Liver (tissue), 9 donors: ENCODE measurements around the gene NANOS1. TPM values are rescaled to one million over a fixed set of nuclear protein-coding genes. Genes with fewer than 3 reads are reported as not detected.

ENCODE experiments used
- DNase-seq: peaks from one replicate; pipeline ENCODE4 v3.0.0-alpha.2; 2017; ENCODE audit warnings: low spot score
- H3K27ac ChIP-seq, 2 donors: one replicate each; pipeline ENCODE4 v1.7.0; 2013; ENCODE audit warnings: inconsistent platforms in 2 of 2, low read length in 2 of 2, control low read depth in 1 of 2, low read depth in 1 of 2, mild to moderate bottlenecking in 1 of 2
- H3K27me3 ChIP-seq, 4 donors: one replicate each; pipeline versions ENCODE4 v1.6.1 to v1.7.0; 2013; ENCODE audit warnings: low read length in 3 of 4, inconsistent platforms in 1 of 4, mild to moderate bottlenecking in 1 of 4, moderate library complexity in 1 of 4; ENCODE audit not compliant: control insufficient read depth in 4 of 4, insufficient read depth in 4 of 4
- H3K36me3 ChIP-seq, 4 donors: one replicate each; pipeline versions ENCODE4 v1.6.1 to v1.7.0; 2013; ENCODE audit warnings: low read length in 3 of 4, mild to moderate bottlenecking in 3 of 4, low read depth in 1 of 4, moderate library complexity in 1 of 4; ENCODE audit not compliant: control insufficient read depth in 4 of 4, insufficient read depth in 3 of 4
- H3K4me1 ChIP-seq, 4 donors: one replicate each; pipeline versions ENCODE4 v1.6.1 to v1.7.0; 2013; ENCODE audit warnings: low read length in 3 of 4, mild to moderate bottlenecking in 3 of 4, moderate library complexity in 1 of 4; ENCODE audit not compliant: control insufficient read depth in 4 of 4, insufficient read depth in 4 of 4
- H3K4me3 ChIP-seq, 3 donors: one replicate each; pipeline versions ENCODE4 v1.6.1 to v1.7.0; 2013; ENCODE audit warnings: low read length in 3 of 3, control low read depth in 1 of 3, low read depth in 1 of 3, mild to moderate bottlenecking in 1 of 3
- H3K9ac ChIP-seq, 2 donors: one replicate each; pipeline ENCODE4 v1.7.0; 2013; ENCODE audit warnings: low read length in 2 of 2, mild to moderate bottlenecking in 2 of 2, moderate library complexity in 2 of 2, control low read depth in 1 of 2, low read depth in 1 of 2
- H3K9me3 ChIP-seq, 4 donors: one replicate each; pipeline versions ENCODE4 v1.6.1 to v1.7.0; 2013; ENCODE audit warnings: low read length in 3 of 4; ENCODE audit not compliant: control insufficient read depth in 4 of 4
- FOXA1 ChIP-seq: IDR thresholded peaks from 2 replicates; pipeline ENCODE4 v1.6.1; 2016; ENCODE audit warnings: antibody characterized with exemption
- FOXA2 ChIP-seq: IDR thresholded peaks from 2 replicates; pipeline ENCODE4 v1.6.1; 2016; ENCODE audit warnings: antibody characterized with exemption
- HNF4A ChIP-seq, 2 donors: conservative IDR thresholded peaks; 2 replicates each; pipeline ENCODE4 v1.6.1; 2016; ENCODE audit warnings: antibody characterized with exemption in 2 of 2, mild to moderate bottlenecking in 2 of 2
- HNF4G ChIP-seq: IDR thresholded peaks from 2 replicates; pipeline ENCODE4 v1.6.1; 2016; ENCODE audit warnings: antibody characterized with exemption
- JUND ChIP-seq, 2 donors: IDR thresholded peaks; 2 replicates each; pipeline ENCODE4 v1.6.1; 2016; ENCODE audit warnings: antibody characterized with exemption in 2 of 2
- MAX ChIP-seq: IDR thresholded peaks from 2 replicates; pipeline ENCODE4 v1.6.1; 2016; ENCODE audit warnings: antibody characterized with exemption
- RAD21 ChIP-seq, 2 donors: IDR thresholded peaks; 2 replicates each; pipeline ENCODE4 v1.6.1; 2016; ENCODE audit warnings: antibody characterized with exemption in 2 of 2, mild to moderate bottlenecking in 2 of 2
- RXRA ChIP-seq, 2 donors: IDR thresholded peaks; 2 replicates each; pipeline ENCODE4 v1.6.1; 2017 to 2018; ENCODE audit warnings: antibody characterized with exemption in 2 of 2, mild to moderate bottlenecking in 1 of 2
- SP1 ChIP-seq: IDR thresholded peaks from 2 replicates; pipeline ENCODE4 v1.6.1; 2018; ENCODE audit warnings: antibody characterized with exemption, mild to moderate bottlenecking
- ZBTB33 ChIP-seq: IDR thresholded peaks from 2 replicates; pipeline ENCODE4 v1.6.1; 2016; ENCODE audit warnings: antibody characterized with exemption
- WGBS: extraction: QIAGEN DNeasy Blood & Tissue Kit; methylation state at CpG from one replicate; pipeline ENCODE4 v1.1.7; 2013; 5-methylcytosine and 5-hydroxymethylcytosine counted together
- polyA plus RNA-seq, 2 donors: library from polyadenylated mRNA; stranded (reverse) in 1 of 2; unstranded in 1 of 2; fragments of 200-250 nt in 1 of 2; fragments of >200 nt in 1 of 2; fragmentation: Nextera tagmentation in 1 of 2; extraction: Ambion mirVana in 1 of 2; gene quantifications; one replicate each; pipeline versions ENCODE4 v1.2.1 to v1.2.3, GENCODE V29; 2013 to 2015
- total RNA-seq, 2 donors: library from RNA; depleted of rRNA; stranded (reverse); fragments of >200 nt; gene quantifications; one replicate each; pipeline ENCODE4 v1.2.3, GENCODE V29; 2014
- TF ChIP-seq, protein P1 (sequence below): IDR thresholded peaks from 2 replicates; pipeline ENCODE4 v1.6.1; 2016; ENCODE audit warnings: antibody characterized with exemption
- TF ChIP-seq, protein P2 (sequence below): IDR thresholded peaks from 2 replicates; pipeline ENCODE4 v1.6.1; 2016; ENCODE audit warnings: antibody characterized with exemption, mild to moderate bottlenecking
- donor health status: healthy.
- donor health status: healthy.
- donor health status: healthy.
- donor health status: healthy.
- donor health status: healthy.

Gene NANOS1
- total and polyA plus RNA-seq, 4 donors: 0.07 to 1.1 (median 0.10) TPM

DNA sequence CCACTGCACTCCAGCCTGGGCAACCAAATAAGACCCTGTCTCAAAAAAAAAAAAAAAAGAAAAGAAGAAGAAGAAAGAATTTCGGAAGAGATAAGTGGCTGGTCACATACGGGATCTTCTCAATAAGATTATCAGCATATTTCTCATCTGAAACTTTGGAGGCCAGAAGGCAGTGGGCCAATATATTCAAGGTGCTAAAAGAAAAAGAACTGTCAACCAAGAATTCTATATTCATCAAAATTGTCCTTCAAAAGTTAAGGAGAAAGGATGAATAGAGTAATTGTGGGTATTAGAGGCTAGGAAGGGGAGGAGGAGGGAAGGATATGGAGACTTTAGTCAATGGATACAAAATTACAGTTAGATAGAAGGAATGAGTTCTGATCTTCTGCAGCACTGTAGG lies 43.9 kb upstream of the NANOS1 start:
- H3K36me3 ChIP-seq: no peaks in the 10 kb centered on the region
- peaks cover 0 to 8% (median 3%) of the 10 kb centered on the region in 4 donors for H3K9me3 ChIP-seq
- DNase-seq: no peak
- H3K4me1 ChIP-seq: no peaks in the 10 kb centered on the region
- TF ChIP-seq HNF4A (conservative IDR thresholded peaks at IDR 0.05): no peak
- no peak overlapping the region for H3K9ac ChIP-seq
- 92% methylated on average over 2 of the region's 2 CpGs for WGBS
- H3K27me3 ChIP-seq: no peaks in the 10 kb centered on the region
- no peak overlapping the region for H3K4me3 ChIP-seq
- no peak overlapping the region for H3K27ac ChIP-seq

DNA sequence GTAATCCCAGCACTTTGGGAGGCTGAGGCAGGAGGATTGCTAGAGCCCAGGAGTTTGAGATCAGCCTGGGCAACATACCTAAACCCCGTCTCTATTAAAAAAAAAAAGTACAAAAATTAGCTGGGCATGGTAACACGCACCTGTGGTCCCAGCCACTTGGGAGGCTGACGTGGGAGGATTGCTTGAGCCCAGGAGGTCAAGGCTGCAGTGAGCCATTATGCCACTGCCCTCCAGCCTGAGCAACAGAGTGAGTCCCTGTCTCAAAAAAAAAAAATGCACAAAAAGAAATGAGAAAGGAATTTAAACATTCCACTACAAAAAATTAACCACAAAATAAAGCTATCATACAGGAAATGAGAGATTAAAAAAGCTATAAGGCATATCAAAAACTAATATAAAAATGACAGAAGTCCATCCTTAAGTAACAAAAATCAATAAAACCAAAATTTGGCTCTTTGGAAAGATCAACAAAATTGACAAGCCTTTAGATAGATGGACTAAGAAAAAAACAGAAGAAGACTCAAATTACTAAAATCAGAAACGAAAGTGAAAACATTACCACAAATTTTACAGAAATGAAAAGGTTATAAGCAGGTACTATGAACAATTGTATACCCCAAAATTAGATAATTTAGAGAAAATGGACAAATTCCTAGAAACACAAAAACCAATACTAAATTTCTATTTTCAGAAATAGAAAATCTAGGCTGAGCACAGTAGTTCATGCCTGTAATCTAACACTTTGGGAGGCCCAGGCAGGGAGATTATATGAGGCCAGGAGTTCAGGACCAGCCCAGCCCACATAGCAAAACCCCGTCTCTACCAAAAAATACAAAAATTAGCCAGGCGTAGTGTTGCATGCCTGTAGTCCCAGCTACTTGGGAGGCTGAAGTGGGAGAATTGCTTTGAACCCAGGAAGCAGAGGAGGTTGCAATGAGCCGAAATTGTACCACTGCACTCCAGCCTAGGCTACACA lies 42.4 kb upstream of the NANOS1 start:
- no peaks in the 10 kb centered on the region for H3K27me3 ChIP-seq
- TF ChIP-seq, protein P1, sequence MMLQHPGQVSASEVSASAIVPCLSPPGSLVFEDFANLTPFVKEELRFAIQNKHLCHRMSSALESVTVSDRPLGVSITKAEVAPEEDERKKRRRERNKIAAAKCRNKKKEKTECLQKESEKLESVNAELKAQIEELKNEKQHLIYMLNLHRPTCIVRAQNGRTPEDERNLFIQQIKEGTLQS: no peak
- TF ChIP-seq HNF4G (no peak), JUND (IDR thresholded peaks at IDR 0.05) (no peak), FOXA2 (no peak)
- TF ChIP-seq, protein P2, sequence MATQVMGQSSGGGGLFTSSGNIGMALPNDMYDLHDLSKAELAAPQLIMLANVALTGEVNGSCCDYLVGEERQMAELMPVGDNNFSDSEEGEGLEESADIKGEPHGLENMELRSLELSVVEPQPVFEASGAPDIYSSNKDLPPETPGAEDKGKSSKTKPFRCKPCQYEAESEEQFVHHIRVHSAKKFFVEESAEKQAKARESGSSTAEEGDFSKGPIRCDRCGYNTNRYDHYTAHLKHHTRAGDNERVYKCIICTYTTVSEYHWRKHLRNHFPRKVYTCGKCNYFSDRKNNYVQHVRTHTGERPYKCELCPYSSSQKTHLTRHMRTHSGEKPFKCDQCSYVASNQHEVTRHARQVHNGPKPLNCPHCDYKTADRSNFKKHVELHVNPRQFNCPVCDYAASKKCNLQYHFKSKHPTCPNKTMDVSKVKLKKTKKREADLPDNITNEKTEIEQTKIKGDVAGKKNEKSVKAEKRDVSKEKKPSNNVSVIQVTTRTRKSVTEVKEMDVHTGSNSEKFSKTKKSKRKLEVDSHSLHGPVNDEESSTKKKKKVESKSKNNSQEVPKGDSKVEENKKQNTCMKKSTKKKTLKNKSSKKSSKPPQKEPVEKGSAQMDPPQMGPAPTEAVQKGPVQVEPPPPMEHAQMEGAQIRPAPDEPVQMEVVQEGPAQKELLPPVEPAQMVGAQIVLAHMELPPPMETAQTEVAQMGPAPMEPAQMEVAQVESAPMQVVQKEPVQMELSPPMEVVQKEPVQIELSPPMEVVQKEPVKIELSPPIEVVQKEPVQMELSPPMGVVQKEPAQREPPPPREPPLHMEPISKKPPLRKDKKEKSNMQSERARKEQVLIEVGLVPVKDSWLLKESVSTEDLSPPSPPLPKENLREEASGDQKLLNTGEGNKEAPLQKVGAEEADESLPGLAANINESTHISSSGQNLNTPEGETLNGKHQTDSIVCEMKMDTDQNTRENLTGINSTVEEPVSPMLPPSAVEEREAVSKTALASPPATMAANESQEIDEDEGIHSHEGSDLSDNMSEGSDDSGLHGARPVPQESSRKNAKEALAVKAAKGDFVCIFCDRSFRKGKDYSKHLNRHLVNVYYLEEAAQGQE: no peak
- H3K36me3 ChIP-seq: no peaks in the 10 kb centered on the region
- no peak overlapping the region for H3K9ac ChIP-seq
- no peak for DNase-seq
- WGBS: 76% methylated on average over 7 of the region's 7 CpGs
- peaks cover 0 to 8% (median 3%) of the 10 kb centered on the region in 4 donors for H3K9me3 ChIP-seq
- H3K27ac ChIP-seq: no peak overlapping the region
- H3K4me3 ChIP-seq: no peak overlapping the region
- no peaks in the 10 kb centered on the region for H3K4me1 ChIP-seq

GRCh38 chr10:118990326-118990725 lies 39.2 kb upstream of the NANOS1 start:
- Histone ChIP-seq H3K4me3 (no peak overlapping the region), H3K9ac (no peak overlapping the region), H3K36me3 (no peaks in the 10 kb centered on the region), H3K27ac (no peak overlapping the region), H3K9me3 (peaks cover 0 to 5% (median 3%) of the 10 kb centered on the region in 4 donors), H3K27me3 (no peaks in the 10 kb centered on the region), H3K4me1 (no peaks in the 10 kb centered on the region)
- TF ChIP-seq HNF4G (no peak), RXRA (IDR thresholded peaks at IDR 0.05) (no peak), SP1 (no peak), FOXA1 (no peak), ZBTB33 (no peak), MAX (no peak), HNF4A (conservative IDR thresholded peaks at IDR 0.05) (no peak), RAD21 (IDR thresholded peaks at IDR 0.05) (no peak)
- 76% methylated on average over 1 of the region's 1 CpG for WGBS
- DNase-seq: no peak
